ENCODE results near the gene CEP128. TPM values are rescaled to one million over a fixed set of nuclear protein-coding genes. Genes with fewer than 3 reads are reported as not detected.

The CEP128 gene
- total and polyA plus RNA-seq, 5 experiments from 2014 or later = 2.0 to 8.7 (median 3.1) TPM

DNA sequence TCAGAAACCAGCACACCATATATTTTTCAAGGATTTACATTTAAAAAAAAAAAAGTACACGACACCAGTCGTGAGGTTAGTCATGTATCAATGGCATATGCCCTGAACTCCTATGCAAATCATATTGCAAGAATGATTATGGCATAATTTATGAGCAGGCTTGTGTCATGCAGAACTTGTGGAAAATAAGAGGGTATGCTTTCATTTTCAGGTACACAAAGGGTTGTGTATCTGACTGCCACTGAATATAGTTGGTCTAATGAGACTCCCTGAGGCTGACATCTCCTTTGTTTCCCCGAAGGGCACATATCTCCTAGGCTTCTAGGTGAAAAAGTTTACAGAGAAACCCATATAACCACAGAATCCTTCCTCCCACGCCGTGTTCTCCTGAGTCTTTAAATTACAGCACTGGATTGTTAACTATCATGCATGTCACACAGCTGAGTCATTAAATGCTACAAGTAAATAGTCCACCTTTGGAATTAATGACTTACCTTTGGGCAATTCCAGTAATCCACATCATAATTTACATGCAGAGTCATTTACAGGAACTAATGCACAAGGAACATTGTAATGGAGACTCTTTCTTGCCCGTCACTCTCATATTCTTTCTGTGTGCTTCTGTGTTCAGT, 373.5 kb downstream of the CEP128 start:
- Mint-ChIP-seq H3K9me3 (no peaks in the 10 kb centered on the region), H3K27me3 (no peaks in the 10 kb centered on the region), H3K36me3 (no peaks in the 10 kb centered on the region), H3K4me1 (no peaks in the 10 kb centered on the region), H3K27ac (no peak overlapping the region), H3K4me3 (no peak overlapping the region)
- DNase-seq (no peak), ATAC-seq (no peak)
- POLR2A ChIA-PET = no interaction called here

- Mint-ChIP-seq H3K9me3 (no peaks in the 10 kb centered on the region), H3K4me1 (no peaks in the 10 kb centered on the region), H3K4me3 (no peak overlapping the region), H3K36me3 (no peaks in the 10 kb centered on the region), H3K27ac (no peak overlapping the region), H3K27me3 (no peaks in the 10 kb centered on the region)
- DNase-seq (no peak), ATAC-seq (no peak)
- POLR2A ChIA-PET = no interaction called here
Measured at GRCh38 chr14:80565001-80565400, 376.5 kb downstream of the CEP128 start.

GRCh38 chr14:80564051-80564450, 377.5 kb downstream of the CEP128 start:
- H3K27me3 Mint-ChIP-seq = no peaks in the 10 kb centered on the region
- no peak for DNase-seq

DNA sequence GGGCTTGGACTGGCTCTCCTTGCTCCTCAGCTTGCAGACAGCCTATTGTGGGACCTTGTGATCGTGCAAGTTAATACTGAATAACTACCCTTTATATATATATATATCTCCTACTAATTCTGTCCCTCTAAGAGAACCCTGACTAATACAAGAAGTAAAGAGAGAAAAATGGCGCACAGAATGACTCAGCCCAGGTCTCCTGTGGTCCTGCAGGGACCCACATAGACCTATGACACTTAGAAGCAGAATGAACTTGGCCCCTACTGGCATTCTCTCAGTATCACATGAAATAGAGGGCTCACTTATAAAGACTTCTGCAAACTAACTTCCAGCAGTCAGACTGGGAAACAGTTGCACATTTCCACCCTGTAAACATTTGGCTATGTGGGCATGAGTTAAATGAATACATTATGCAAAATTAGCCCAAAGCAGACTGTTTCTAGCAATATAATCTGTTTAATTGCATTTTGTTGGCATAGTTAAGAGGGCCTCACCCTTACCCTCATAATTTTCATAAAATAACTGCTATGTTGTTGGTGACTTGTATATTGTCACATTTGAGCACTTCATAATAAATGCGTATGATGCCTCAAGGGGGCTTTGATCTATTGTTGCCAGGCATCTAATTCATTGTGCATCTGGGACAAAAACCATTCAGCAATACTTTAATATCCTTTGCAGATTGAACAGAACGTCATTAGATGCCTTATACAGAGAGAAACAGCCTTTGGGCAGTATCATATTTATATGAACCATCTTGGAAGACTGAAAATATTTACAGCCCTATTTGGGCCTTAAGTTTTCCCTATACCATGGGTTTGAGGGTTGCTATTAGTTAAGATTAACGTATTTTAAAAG, 380.5 kb downstream of the CEP128 start:
- DNase-seq (no peak), ATAC-seq (no peak)
- Mint-ChIP-seq H3K9me3 (no peaks in the 10 kb centered on the region), H3K4me1 (no peaks in the 10 kb centered on the region), H3K4me3 (no peak overlapping the region), H3K36me3 (no peaks in the 10 kb centered on the region), H3K27me3 (no peaks in the 10 kb centered on the region), H3K27ac (no peak overlapping the region)
- POLR2A ChIA-PET = no interaction called here

More at GRCh38 chr14:80564051-80564450, 377.5 kb downstream of the CEP128 start:
- no peak overlapping the region for H3K27ac Mint-ChIP-seq
- H3K4me1 Mint-ChIP-seq = no peaks in the 10 kb centered on the region
- POLR2A ChIA-PET = no interaction called here
- no peaks in the 10 kb centered on the region for H3K9me3 Mint-ChIP-seq
- H3K4me3 Mint-ChIP-seq = no peak overlapping the region
- H3K36me3 Mint-ChIP-seq = no peaks in the 10 kb centered on the region
- ATAC-seq = no peak

- H3K4me1 Mint-ChIP-seq = no peaks in the 10 kb centered on the region
- H3K27me3 Mint-ChIP-seq = no peaks in the 10 kb centered on the region
- POLR2A ChIA-PET = no interaction called here
- ATAC-seq = no peak
- H3K27ac Mint-ChIP-seq = no peak overlapping the region
- H3K9me3 Mint-ChIP-seq = no peaks in the 10 kb centered on the region
- DNase-seq = no peak
- no peak overlapping the region for H3K4me3 Mint-ChIP-seq
- no peaks in the 10 kb centered on the region for H3K36me3 Mint-ChIP-seq
Measured at GRCh38 chr14:80554139-80554538, 387.4 kb downstream of the CEP128 start.

DNA sequence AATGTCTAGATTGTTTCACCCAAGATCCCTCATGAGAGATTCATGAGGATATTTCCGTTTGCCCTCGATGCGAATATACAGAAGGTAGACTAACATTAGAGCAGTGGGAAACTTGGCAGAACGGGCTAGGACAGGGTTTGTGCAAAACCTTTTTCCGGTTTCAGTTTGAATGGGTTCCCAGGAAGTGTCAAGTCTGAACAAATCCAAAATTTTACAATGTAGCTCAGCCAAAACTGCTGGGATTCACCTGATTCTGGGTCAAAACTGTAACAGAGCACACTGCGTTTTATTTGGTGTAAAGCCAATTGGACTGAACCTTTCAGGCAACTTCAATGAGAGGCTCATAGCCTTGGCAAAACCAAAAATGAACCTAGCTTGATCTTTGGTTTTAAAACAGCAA, 392.4 kb downstream of the CEP128 start:
- H3K27me3 Mint-ChIP-seq = no peaks in the 10 kb centered on the region
- no peak overlapping the region for H3K4me3 Mint-ChIP-seq
- no peaks in the 10 kb centered on the region for H3K36me3 Mint-ChIP-seq
- DNase-seq (no peak), ATAC-seq (no peak)
- H3K9me3 Mint-ChIP-seq = no peaks in the 10 kb centered on the region
- no peaks in the 10 kb centered on the region for H3K4me1 Mint-ChIP-seq
- POLR2A ChIA-PET = no interaction called here
- no peak overlapping the region for H3K27ac Mint-ChIP-seq

DNA sequence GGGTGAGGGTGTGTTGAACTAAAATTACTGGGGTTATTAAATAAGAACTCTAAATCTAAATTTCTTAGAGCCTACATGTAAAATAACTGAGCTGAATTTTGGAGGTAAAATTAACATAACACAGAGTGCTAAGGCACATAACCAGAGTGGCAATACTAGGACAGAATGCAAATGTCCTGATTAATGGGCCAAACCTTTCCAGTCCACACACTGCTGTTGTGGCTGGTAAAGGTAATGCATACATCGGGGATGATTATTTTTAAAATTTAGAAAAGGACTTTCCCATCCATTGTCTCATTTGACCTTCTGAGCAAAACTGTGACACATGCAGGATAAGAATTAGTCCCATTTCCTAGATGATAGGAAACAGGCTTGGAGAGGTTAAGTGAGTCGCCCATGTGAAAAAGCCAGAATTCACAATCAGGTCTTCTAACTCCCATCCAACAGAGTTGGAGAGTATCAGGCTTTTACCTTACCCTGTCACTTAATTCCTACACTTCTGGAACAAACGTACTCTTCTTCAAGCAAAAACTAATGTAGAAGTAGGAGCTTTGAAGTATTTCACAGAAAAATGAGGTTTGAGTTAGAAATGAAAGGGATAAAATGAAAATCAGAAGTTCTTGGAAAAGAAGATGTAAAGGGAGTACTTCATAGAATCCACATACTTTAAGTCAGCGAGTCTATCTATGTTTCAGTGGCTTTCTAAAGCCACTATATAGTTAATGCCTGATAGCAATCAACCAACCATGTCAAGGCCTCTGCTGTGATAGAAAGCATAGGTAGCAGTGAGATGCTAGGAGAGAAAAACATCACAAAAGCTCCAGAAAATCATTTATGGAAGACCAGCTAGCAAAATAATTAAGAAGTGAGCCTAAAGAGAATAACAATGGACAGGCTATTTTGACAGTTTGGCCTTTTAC, 395.3 kb downstream of the CEP128 start:
- Mint-ChIP-seq H3K9me3 (peaks cover 0 to 11% (median 4%) of the 10 kb centered on the region in 9 donors), H3K27ac (no peak overlapping the region), H3K27me3 (no peaks in the 10 kb centered on the region), H3K4me3 (no peak overlapping the region), H3K36me3 (peaks cover 0 to 6% (median 0%) of the 10 kb centered on the region in 3 donors), H3K4me1 (no peaks in the 10 kb centered on the region)
- DNase-seq (no peak), ATAC-seq (no peak)
- POLR2A ChIA-PET = no interaction called here

GRCh38 chr14:80544366-80544765, 397.2 kb downstream of the CEP128 start:
- Mint-ChIP-seq H3K9me3 (peaks cover 4 to 22% (median 16%) of the 10 kb centered on the region in 9 donors), H3K36me3 (peaks cover 0 to 22% (median 5%) of the 10 kb centered on the region in 3 donors), H3K27me3 (no peaks in the 10 kb centered on the region), H3K4me1 (no peaks in the 10 kb centered on the region), H3K27ac (no peak overlapping the region), H3K4me3 (no peak overlapping the region)
- ATAC-seq = no peak
- no peak for DNase-seq
- POLR2A ChIA-PET = no interaction called here

- Mint-ChIP-seq H3K4me3 (no peak overlapping the region), H3K36me3 (peaks cover 0 to 28% (median 8%) of the 10 kb centered on the region in 3 donors), H3K9me3 (peaks cover 7 to 28% (median 20%) of the 10 kb centered on the region in 9 donors), H3K27ac (no peak overlapping the region), H3K27me3 (no peaks in the 10 kb centered on the region), H3K4me1 (no peaks in the 10 kb centered on the region)
- POLR2A ChIA-PET = no interaction called here
- ATAC-seq = no peak
- no peak for DNase-seq
Measured at GRCh38 chr14:80543211-80543610, 398.3 kb downstream of the CEP128 start.

DNA sequence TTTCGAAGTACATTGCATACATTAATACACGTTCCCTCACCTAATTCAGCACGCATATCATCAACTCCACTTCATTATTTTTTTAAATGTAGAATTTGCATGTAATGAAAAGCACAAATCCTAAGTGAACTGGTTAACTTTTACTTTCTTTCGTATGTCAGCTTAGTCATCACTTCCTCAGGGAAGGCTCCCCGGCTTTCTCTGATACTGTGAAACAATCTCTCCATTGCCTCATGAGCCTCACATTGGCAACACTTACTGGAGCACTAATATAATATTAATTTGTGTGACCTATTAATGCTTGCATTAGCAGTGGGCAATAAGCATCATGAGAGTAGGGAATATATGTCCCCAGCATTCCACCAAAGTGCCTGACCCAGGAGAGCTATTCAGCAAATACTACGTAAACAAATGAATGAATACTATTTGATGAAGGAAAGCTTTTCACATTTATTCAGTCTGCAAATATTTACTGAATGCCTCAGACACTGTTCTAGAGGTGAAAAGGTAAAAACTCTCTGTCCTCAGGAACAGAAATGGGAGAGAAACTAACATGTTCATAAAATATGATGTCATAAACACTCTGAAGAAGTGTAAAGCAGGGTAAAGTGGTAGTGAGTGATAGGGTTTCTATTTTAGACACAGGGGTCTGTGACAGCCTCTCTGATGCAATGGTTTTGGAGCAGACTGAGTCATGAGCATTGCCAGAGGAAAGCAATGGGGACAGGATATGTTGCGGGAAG, 402.7 kb downstream of the CEP128 start:
- Mint-ChIP-seq H3K27me3 (no peaks in the 10 kb centered on the region), H3K9me3 (peaks cover 7 to 28% (median 20%) of the 10 kb centered on the region in 9 donors), H3K4me3 (no peak overlapping the region), H3K27ac (no peak overlapping the region), H3K4me1 (no peaks in the 10 kb centered on the region), H3K36me3 (peaks cover 0 to 28% (median 8%) of the 10 kb centered on the region in 3 donors)
- ATAC-seq = no peak
- no peak for DNase-seq
- POLR2A ChIA-PET = no interaction called here

GRCh38 chr14:80537626-80538025, 403.9 kb downstream of the CEP128 start:
- POLR2A ChIA-PET = no interaction called here
- H3K9me3 Mint-ChIP-seq = peaks cover 7 to 28% (median 20%) of the 10 kb centered on the region in 9 donors
- H3K27ac Mint-ChIP-seq = no peak overlapping the region
- DNase-seq (no peak), ATAC-seq (no peak)
- H3K4me3 Mint-ChIP-seq = no peak overlapping the region
- no peaks in the 10 kb centered on the region for H3K4me1 Mint-ChIP-seq
- H3K27me3 Mint-ChIP-seq = no peaks in the 10 kb centered on the region
- H3K36me3 Mint-ChIP-seq = peaks cover 0 to 28% (median 8%) of the 10 kb centered on the region in 3 donors

- DNase-seq (no peak), ATAC-seq (no peak)
Measured at GRCh38 chr14:80536456-80536855, 405.1 kb downstream of the CEP128 start.

More at GRCh38 chr14:80536456-80536855, 405.1 kb downstream of the CEP128 start:
- H3K36me3 Mint-ChIP-seq = peaks cover 0 to 24% (median 8%) of the 10 kb centered on the region in 3 donors
- H3K27me3 Mint-ChIP-seq = no peaks in the 10 kb centered on the region
- peaks cover 6 to 23% (median 16%) of the 10 kb centered on the region in 9 donors for H3K9me3 Mint-ChIP-seq
- H3K4me1 Mint-ChIP-seq = no peaks in the 10 kb centered on the region
- H3K4me3 Mint-ChIP-seq = no peak overlapping the region
- POLR2A ChIA-PET = no interaction called here
- no peak overlapping the region for H3K27ac Mint-ChIP-seq
